HL-60 (cell line): ENCODE measurements around the gene MRGPRX1.

ENCODE experiments used
- CTCF ChIP-seq: IDR thresholded peaks from one replicate; pipeline ENCODE4 v1.5.1; 2011; ENCODE audit warnings: low read length, control low read depth, inconsistent platforms; ENCODE audit not compliant: insufficient read depth
- GABPA ChIP-seq: IDR thresholded peaks from 2 replicates; pipeline ENCODE4 v1.6.1; 2012; ENCODE audit warnings: low read depth
- POLR2AphosphoS5 ChIP-seq: IDR thresholded peaks from 2 replicates; pipeline ENCODE4 v1.6.1; 2012; ENCODE audit warnings: low read depth
- REST ChIP-seq: IDR thresholded peaks from 2 replicates; pipeline ENCODE4 v1.6.1; 2012; ENCODE audit warnings: low read depth; ENCODE audit not compliant: insufficient replicate concordance

- TF ChIP-seq CTCF (no peak), GABPA (no peak), REST (no peak), POLR2AphosphoS5 (no peak)
These were observed 4.9 kb downstream of the MRGPRX1 start for GRCh38 chr11:18934195-18934814.
